WTC11 (cell line): ENCODE measurements around the gene C10orf105. TPM values are rescaled to one million over a fixed set of nuclear protein-coding genes. Genes with fewer than 3 reads are reported as not detected.

ENCODE experiments used
- ATAC-seq: fragments of 200-7000 bp; cut with Tn5 transposase; 2 replicates; pipeline ENCODE4 v1.10.0; 2021; ENCODE audit warnings: mild to moderate bottlenecking, moderate library complexity
- CTCF ChIA-PET: fragments of 300-600 bp; sonication (Branson Sonifier 250); formaldehyde crosslinking; loops from one replicate; lab custom pipeline; 2021; ENCODE audit warnings: antibody characterized with exemption; lab: Charles Lee
- POLR2A ChIA-PET: fragments of 350-600 bp; sonication (Branson Sonifier 250); formaldehyde crosslinking; loops from one replicate; lab custom pipeline; 2021; ENCODE audit warnings: antibody characterized with exemption; lab: Charles Lee
- DNase-seq: peaks from one replicate; pipeline ENCODE4 v3.0.0; 2021; ENCODE audit warnings: low spot score
- H3K27ac Mint-ChIP-seq: 2 replicates; pipeline ENCODE4 v1.8.0; 2021; ENCODE audit warnings: mixed read lengths
- H3K27me3 Mint-ChIP-seq: 2 replicates; pipeline ENCODE4 v1.8.0; 2021; ENCODE audit warnings: low read depth, mild to moderate bottlenecking, moderate library complexity, mixed read lengths
- H3K36me3 Mint-ChIP-seq: 2 replicates; pipeline ENCODE4 v1.8.0; 2021; ENCODE audit warnings: mixed read lengths
- H3K4me1 Mint-ChIP-seq: 2 replicates; pipeline ENCODE4 v1.8.0; 2022; ENCODE audit warnings: mixed read lengths
- H3K4me3 Mint-ChIP-seq: 2 replicates; pipeline ENCODE4 v1.8.0; 2021; ENCODE audit warnings: mild to moderate bottlenecking, moderate library complexity, mixed read lengths
- H3K9me3 Mint-ChIP-seq: 2 replicates; pipeline ENCODE4 v1.8.0; 2021; ENCODE audit warnings: mixed read lengths
- CREM ChIP-seq: sonication (generic); formaldehyde crosslinking; IDR thresholded peaks from 2 replicates; pipeline ENCODE4 v1.8.1; 2022; ENCODE audit warnings: mild to moderate bottlenecking, missing genetic modification reagents, moderate library complexity
- EMX1 ChIP-seq: fragments of 250-450 bp; sonication (Bioruptor Pico); IDR thresholded peaks from 2 replicates; pipeline ENCODE4 v1.8.0; 2021; ENCODE audit warnings: mild to moderate bottlenecking
- JAZF1 ChIP-seq: fragments of 250-450 bp; sonication (Bioruptor Pico); IDR thresholded peaks from 2 replicates; pipeline ENCODE4 v1.9.0; 2021; ENCODE audit warnings: moderate library complexity, mild to moderate bottlenecking, inconsistent platforms
- MYBL2 ChIP-seq: sonication (generic); formaldehyde crosslinking; IDR thresholded peaks from 2 replicates; pipeline ENCODE4 v1.8.1; 2023; ENCODE audit warnings: mild to moderate bottlenecking, moderate library complexity, missing genetic modification reagents
- NFYB ChIP-seq: sonication (generic); formaldehyde crosslinking; conservative IDR thresholded peaks from 2 replicates; pipeline ENCODE4 v1.8.0; 2022; ENCODE audit warnings: low read depth, missing genetic modification reagents
- OVOL2 ChIP-seq: fragments of 250-450 bp; sonication (Bioruptor Pico); IDR thresholded peaks from 2 replicates; pipeline ENCODE4 v1.9.0; 2021; ENCODE audit warnings: mild to moderate bottlenecking, borderline replicate concordance
- PRRX2 ChIP-seq: fragments of 250-450 bp; sonication (Bioruptor Pico); IDR thresholded peaks from 2 replicates; pipeline ENCODE4 v1.8.0; 2021; ENCODE audit warnings: mild to moderate bottlenecking
- USF2 ChIP-seq: sonication (generic); formaldehyde crosslinking; IDR thresholded peaks from 2 replicates; pipeline ENCODE4 v1.8.1; 2023; ENCODE audit warnings: mild to moderate bottlenecking, missing genetic modification reagents, moderate library complexity
- ZNF121 ChIP-seq: sonication (generic); formaldehyde crosslinking; IDR thresholded peaks from 2 replicates; pipeline ENCODE4 v1.8.0; 2023; ENCODE audit warnings: missing genetic modification reagents
- ZNF423 ChIP-seq: fragments of 250-450 bp; sonication (Bioruptor Pico); IDR thresholded peaks from 2 replicates; pipeline ENCODE4 v2.1.2; 2022; ENCODE audit warnings: mild to moderate bottlenecking, moderate library complexity
- ZSCAN18 ChIP-seq: fragments of 250-450 bp; sonication (Bioruptor Pico); IDR thresholded peaks from 2 replicates; pipeline ENCODE4 v2.1.2; 2022; ENCODE audit warnings: mild to moderate bottlenecking, moderate library complexity
- total RNA-seq: library from RNA; stranded (reverse); gene quantifications from 3 replicates; pipeline ENCODE4 v1.2.3, GENCODE V29; 2021
- TF ChIP-seq, protein P1 (sequence below): sonication (generic); formaldehyde crosslinking; IDR thresholded peaks from 2 replicates; pipeline ENCODE4 v1.8.1; 2022; ENCODE audit warnings: mild to moderate bottlenecking, missing genetic modification reagents, moderate library complexity, borderline replicate concordance
- TF ChIP-seq, protein P2 (sequence below): sonication (generic); formaldehyde crosslinking; IDR thresholded peaks from 2 replicates; pipeline ENCODE4 v1.8.1; 2022; ENCODE audit warnings: low read depth, missing genetic modification reagents, borderline replicate concordance
- TF ChIP-seq, protein P3 (sequence below): sonication (generic); formaldehyde crosslinking; IDR thresholded peaks from 2 replicates; pipeline ENCODE4 v1.8.0; 2023; ENCODE audit warnings: mild to moderate bottlenecking, missing genetic modification reagents
- TF ChIP-seq, protein P4 (sequence below): fragments of 200-600 bp; IDR thresholded peaks from 2 replicates; pipeline ENCODE4 v1.8.0; 2022; ENCODE audit warnings: antibody characterized with exemption
- TF ChIP-seq, protein P5 (sequence below): fragments of 250-450 bp; sonication (Bioruptor Pico); IDR thresholded peaks from 2 replicates; pipeline ENCODE4 v1.9.0; 2021; ENCODE audit warnings: mild to moderate bottlenecking

The C10orf105 gene
- total RNA-seq, 1 experiment from 2014 or later, result 0.48 TPM

GRCh38 chr10:71724539-71724938, 5.0 kb upstream of the C10orf105 start:
- ChIA-PET POLR2A (no interaction called here), CTCF (interaction anchor here (0.7 to 1.3 kb wide), 4 partner anchors 19 to 87 kb away, joined by 3 to 5 read pairs (median 4); no protein-coding TSS in a partner anchor)
- H3K4me1 Mint-ChIP-seq, result peaks cover 4% of the 10 kb centered on the region

DNA sequence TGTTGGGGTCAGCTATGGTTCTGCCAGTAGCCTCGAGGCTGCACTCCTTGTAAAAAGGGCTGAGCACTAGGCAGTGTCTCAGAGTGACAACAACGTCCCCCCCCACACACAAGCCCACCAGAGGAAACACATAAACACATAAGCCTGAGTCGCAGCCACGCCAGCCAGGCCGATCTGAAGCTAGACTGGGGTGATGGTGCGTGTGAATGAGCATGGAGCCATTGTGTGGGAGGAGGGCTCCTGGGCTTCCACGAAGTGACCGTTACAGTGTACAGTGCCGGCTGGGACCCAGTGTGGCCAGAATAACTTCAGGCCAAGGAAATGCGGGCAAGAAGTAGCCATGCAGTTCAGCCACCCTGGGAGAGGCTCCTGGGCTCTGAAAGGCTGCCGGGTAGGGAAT, 3.7 kb upstream of the C10orf105 start:
- ChIA-PET CTCF (interaction anchor here (0.8 to 1.9 kb wide), 4 partner anchors 23 to 50 kb away, joined by 4 to 5 read pairs (median 4); partner anchors contain the start of gene VSIR), POLR2A (no interaction called here)
- no peak for DNase-seq
- no peaks in the 10 kb centered on the region for H3K36me3 Mint-ChIP-seq
- H3K9me3 Mint-ChIP-seq, result no peaks in the 10 kb centered on the region
- no peak for ATAC-seq
- TF ChIP-seq ZNF121 (CRISPR knock-in tag) (no peak), CREM (CRISPR knock-in tag) (no peak), ZNF423 (CRISPR knock-in tag) (no peak), OVOL2 (no peak), MYBL2 (CRISPR knock-in tag) (no peak), ZSCAN18 (CRISPR knock-in tag) (no peak), JAZF1 (CRISPR knock-in tag) (no peak), EMX1 (CRISPR knock-in tag) (no peak), PRRX2 (CRISPR knock-in tag) (no peak)
- TF ChIP-seq, protein P1, sequence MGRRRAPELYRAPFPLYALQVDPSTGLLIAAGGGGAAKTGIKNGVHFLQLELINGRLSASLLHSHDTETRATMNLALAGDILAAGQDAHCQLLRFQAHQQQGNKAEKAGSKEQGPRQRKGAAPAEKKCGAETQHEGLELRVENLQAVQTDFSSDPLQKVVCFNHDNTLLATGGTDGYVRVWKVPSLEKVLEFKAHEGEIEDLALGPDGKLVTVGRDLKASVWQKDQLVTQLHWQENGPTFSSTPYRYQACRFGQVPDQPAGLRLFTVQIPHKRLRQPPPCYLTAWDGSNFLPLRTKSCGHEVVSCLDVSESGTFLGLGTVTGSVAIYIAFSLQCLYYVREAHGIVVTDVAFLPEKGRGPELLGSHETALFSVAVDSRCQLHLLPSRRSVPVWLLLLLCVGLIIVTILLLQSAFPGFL (CRISPR knock-in tag), result no peak
- TF ChIP-seq, protein P2, sequence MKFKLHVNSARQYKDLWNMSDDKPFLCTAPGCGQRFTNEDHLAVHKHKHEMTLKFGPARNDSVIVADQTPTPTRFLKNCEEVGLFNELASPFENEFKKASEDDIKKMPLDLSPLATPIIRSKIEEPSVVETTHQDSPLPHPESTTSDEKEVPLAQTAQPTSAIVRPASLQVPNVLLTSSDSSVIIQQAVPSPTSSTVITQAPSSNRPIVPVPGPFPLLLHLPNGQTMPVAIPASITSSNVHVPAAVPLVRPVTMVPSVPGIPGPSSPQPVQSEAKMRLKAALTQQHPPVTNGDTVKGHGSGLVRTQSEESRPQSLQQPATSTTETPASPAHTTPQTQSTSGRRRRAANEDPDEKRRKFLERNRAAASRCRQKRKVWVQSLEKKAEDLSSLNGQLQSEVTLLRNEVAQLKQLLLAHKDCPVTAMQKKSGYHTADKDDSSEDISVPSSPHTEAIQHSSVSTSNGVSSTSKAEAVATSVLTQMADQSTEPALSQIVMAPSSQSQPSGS (CRISPR knock-in tag), result no peak
- TF ChIP-seq, protein P3, sequence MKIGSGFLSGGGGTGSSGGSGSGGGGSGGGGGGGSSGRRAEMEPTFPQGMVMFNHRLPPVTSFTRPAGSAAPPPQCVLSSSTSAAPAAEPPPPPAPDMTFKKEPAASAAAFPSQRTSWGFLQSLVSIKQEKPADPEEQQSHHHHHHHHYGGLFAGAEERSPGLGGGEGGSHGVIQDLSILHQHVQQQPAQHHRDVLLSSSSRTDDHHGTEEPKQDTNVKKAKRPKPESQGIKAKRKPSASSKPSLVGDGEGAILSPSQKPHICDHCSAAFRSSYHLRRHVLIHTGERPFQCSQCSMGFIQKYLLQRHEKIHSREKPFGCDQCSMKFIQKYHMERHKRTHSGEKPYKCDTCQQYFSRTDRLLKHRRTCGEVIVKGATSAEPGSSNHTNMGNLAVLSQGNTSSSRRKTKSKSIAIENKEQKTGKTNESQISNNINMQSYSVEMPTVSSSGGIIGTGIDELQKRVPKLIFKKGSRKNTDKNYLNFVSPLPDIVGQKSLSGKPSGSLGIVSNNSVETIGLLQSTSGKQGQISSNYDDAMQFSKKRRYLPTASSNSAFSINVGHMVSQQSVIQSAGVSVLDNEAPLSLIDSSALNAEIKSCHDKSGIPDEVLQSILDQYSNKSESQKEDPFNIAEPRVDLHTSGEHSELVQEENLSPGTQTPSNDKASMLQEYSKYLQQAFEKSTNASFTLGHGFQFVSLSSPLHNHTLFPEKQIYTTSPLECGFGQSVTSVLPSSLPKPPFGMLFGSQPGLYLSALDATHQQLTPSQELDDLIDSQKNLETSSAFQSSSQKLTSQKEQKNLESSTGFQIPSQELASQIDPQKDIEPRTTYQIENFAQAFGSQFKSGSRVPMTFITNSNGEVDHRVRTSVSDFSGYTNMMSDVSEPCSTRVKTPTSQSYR (CRISPR knock-in tag), result no peak
- TF ChIP-seq, protein P4, sequence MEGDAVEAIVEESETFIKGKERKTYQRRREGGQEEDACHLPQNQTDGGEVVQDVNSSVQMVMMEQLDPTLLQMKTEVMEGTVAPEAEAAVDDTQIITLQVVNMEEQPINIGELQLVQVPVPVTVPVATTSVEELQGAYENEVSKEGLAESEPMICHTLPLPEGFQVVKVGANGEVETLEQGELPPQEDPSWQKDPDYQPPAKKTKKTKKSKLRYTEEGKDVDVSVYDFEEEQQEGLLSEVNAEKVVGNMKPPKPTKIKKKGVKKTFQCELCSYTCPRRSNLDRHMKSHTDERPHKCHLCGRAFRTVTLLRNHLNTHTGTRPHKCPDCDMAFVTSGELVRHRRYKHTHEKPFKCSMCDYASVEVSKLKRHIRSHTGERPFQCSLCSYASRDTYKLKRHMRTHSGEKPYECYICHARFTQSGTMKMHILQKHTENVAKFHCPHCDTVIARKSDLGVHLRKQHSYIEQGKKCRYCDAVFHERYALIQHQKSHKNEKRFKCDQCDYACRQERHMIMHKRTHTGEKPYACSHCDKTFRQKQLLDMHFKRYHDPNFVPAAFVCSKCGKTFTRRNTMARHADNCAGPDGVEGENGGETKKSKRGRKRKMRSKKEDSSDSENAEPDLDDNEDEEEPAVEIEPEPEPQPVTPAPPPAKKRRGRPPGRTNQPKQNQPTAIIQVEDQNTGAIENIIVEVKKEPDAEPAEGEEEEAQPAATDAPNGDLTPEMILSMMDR, result no peak
- TF ChIP-seq, protein P5, sequence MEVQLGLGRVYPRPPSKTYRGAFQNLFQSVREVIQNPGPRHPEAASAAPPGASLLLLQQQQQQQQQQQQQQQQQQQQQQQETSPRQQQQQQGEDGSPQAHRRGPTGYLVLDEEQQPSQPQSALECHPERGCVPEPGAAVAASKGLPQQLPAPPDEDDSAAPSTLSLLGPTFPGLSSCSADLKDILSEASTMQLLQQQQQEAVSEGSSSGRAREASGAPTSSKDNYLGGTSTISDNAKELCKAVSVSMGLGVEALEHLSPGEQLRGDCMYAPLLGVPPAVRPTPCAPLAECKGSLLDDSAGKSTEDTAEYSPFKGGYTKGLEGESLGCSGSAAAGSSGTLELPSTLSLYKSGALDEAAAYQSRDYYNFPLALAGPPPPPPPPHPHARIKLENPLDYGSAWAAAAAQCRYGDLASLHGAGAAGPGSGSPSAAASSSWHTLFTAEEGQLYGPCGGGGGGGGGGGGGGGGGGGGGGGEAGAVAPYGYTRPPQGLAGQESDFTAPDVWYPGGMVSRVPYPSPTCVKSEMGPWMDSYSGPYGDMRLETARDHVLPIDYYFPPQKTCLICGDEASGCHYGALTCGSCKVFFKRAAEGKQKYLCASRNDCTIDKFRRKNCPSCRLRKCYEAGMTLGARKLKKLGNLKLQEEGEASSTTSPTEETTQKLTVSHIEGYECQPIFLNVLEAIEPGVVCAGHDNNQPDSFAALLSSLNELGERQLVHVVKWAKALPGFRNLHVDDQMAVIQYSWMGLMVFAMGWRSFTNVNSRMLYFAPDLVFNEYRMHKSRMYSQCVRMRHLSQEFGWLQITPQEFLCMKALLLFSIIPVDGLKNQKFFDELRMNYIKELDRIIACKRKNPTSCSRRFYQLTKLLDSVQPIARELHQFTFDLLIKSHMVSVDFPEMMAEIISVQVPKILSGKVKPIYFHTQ (CRISPR knock-in tag), result no peak
- no peak overlapping the region for H3K27ac Mint-ChIP-seq
- H3K4me3 Mint-ChIP-seq, result no peak overlapping the region
- H3K4me1 Mint-ChIP-seq, result peaks cover 9% of the 10 kb centered on the region
- peaks cover 3% of the 10 kb centered on the region; the same call in 1 of the 2 replicates for H3K27me3 Mint-ChIP-seq

More at GRCh38 chr10:71724539-71724938, 5.0 kb upstream of the C10orf105 start:
- H3K27ac Mint-ChIP-seq, result no peak overlapping the region
- ATAC-seq, result no peak
- no peaks in the 10 kb centered on the region for H3K9me3 Mint-ChIP-seq
- TF ChIP-seq USF2 (CRISPR knock-in tag) (no peak), NFYB (CRISPR knock-in tag) (peak; percentile 38; the same call in 1 of the 2 replicates)
- DNase-seq, result no peak
- H3K27me3 Mint-ChIP-seq, result peaks cover 3% of the 10 kb centered on the region; the same call in 1 of the 2 replicates
- H3K4me3 Mint-ChIP-seq, result no peak overlapping the region
- H3K36me3 Mint-ChIP-seq, result no peaks in the 10 kb centered on the region
